GM12892 (cell line): ENCODE measurements around the gene GNAI3.

Experiments
- POLR2A ChIP-seq: IDR thresholded peaks from 2 replicates; pipeline ENCODE4 v1.6.1; 2011; ENCODE audit warnings: low read depth, low read length, control low read depth
- POLR2AphosphoS5 ChIP-seq: IDR thresholded peaks from 2 replicates; pipeline ENCODE4 v1.6.1; 2011; ENCODE audit warnings: low read depth, low read length, control low read depth
- TAF1 ChIP-seq: IDR thresholded peaks from 2 replicates; pipeline ENCODE4 v1.6.1; 2011; ENCODE audit warnings: low read depth, mild to moderate bottlenecking, control low read depth, low read length, borderline replicate concordance

- TF ChIP-seq TAF1 (no peak), POLR2A (no peak), POLR2AphosphoS5 (no peak)
Observed at GRCh38 chr1:109622895-109623294, 74.5 kb downstream of the GNAI3 start.
